Activated gamma-delta T cell (primary cell): ENCODE data around the gene GGCX.
"Not testable (repeated sequence)": the region's sequence is repeated elsewhere in the genome, so short reads cannot be mapped to it uniquely, and the experiment has no call there.

Experiments used
- DNase-seq: peaks from one replicate; lab custom pipeline; 2025; lab: John Stamatoyannopoulos, UW

The GGCX gene

GRCh38 chr2:85594715-85595300 lies 33.5 kb upstream of the GGCX start:
- DNase-seq, result no peak

GRCh38 chr2:85593023-85593422 lies 31.7 kb upstream of the GGCX start:
- DNase-seq, result no peak

GRCh38 chr2:85592299-85592698 lies 31.0 kb upstream of the GGCX start:
- not testable (repeated sequence) for DNase-seq

- DNase-seq, result no peak
Measured at GRCh38 chr2:85591563-85591962, 30.3 kb upstream of the GGCX start.

- DNase-seq, result no peak
Measured at GRCh38 chr2:85590950-85591349, 29.7 kb upstream of the GGCX start.

GRCh38 chr2:85589982-85590791 lies 28.9 kb upstream of the GGCX start:
- DNase-seq, result no peak

GRCh38 chr2:85589181-85589580 lies 27.9 kb upstream of the GGCX start:
- no peak for DNase-seq

- no peak for DNase-seq
Measured at GRCh38 chr2:85588645-85589044, 27.4 kb upstream of the GGCX start.

- DNase-seq, result no peak
Measured at GRCh38 chr2:85588236-85588635, 26.9 kb upstream of the GGCX start.

- no peak for DNase-seq
Measured at GRCh38 chr2:85585781-85586105, 24.4 kb upstream of the GGCX start.

- DNase-seq, result no peak
Measured at GRCh38 chr2:85584857-85585780, 23.8 kb upstream of the GGCX start.

GRCh38 chr2:85584354-85584856 lies 23.1 kb upstream of the GGCX start, which contains the start of gene VAMP5:
TSS of gene VAMP5 (plus strand) at chr2:85584431. CDS start at chr2:85584491, 60 bp downstream.
- DNase-seq, result peak; percentile 42

- DNase-seq, result no peak
Measured at GRCh38 chr2:85583667-85584353, 22.5 kb upstream of the GGCX start.

- no peak for DNase-seq
Measured at GRCh38 chr2:85582492-85582891, 21.2 kb upstream of the GGCX start.

- no peak for DNase-seq
Measured at GRCh38 chr2:85580206-85580605, 18.9 kb upstream of the GGCX start.

- no peak for DNase-seq
Measured at GRCh38 chr2:85579266-85579935, 18.1 kb upstream of the GGCX start.

GRCh38 chr2:85578243-85579180 lies 17.2 kb upstream of the GGCX start:
- DNase-seq, result no peak

GRCh38 chr2:85577386-85578242 lies 16.3 kb upstream of the GGCX start, which contains the start of gene VAMP8:
TSS of gene VAMP8 (plus strand) at chr2:85577586. CDS start at chr2:85577647, 61 bp downstream.
- no peak for DNase-seq

- DNase-seq, result no peak
Measured at GRCh38 chr2:85577063-85577385, 15.7 kb upstream of the GGCX start.
